Activated CD4-positive, alpha-beta T cell treated with anti-CD3 and anti-CD28 coated beads, Interleukin-2, amount 10 ng/mL, durations not matched to agents 24 days and 14 days (primary cell): ENCODE results near the gene FGFRL1. TPM values are rescaled to one million over a fixed set of nuclear protein-coding genes. Genes with fewer than 3 reads are reported as not detected.
"Not testable (repeated sequence)": the region's sequence is repeated elsewhere in the genome, so short reads cannot be mapped to it uniquely, and the experiment has no call there.

Source experiments
- DNase-seq: peaks from one replicate; pipeline ENCODE4 v3.0.0; 2022
- H3K27ac Mint-ChIP-seq: one replicate; pipeline ENCODE4 v1.8.0; 2022; ENCODE audit warnings: mild to moderate bottlenecking, mixed read lengths
- H3K27me3 Mint-ChIP-seq: one replicate; pipeline ENCODE4 v1.8.0; 2022; ENCODE audit warnings: mixed read lengths
- H3K36me3 Mint-ChIP-seq: one replicate; pipeline ENCODE4 v1.8.0; 2022; ENCODE audit warnings: low read depth, mild to moderate bottlenecking, mixed read lengths
- H3K4me1 Mint-ChIP-seq: one replicate; pipeline ENCODE4 v1.8.0; 2021; ENCODE audit warnings: mixed read lengths
- H3K4me3 Mint-ChIP-seq: one replicate; pipeline ENCODE4 v1.8.0; 2022; ENCODE audit warnings: mild to moderate bottlenecking, moderate library complexity, mixed read lengths
- H3K9me3 Mint-ChIP-seq: one replicate; pipeline ENCODE4 v1.8.0; 2021; ENCODE audit warnings: mixed read lengths
- intact Hi-C: fragments of 100-400 bp; cut with micrococcal nuclease; formaldehyde crosslinking; loops from one replicate; pipeline ENCODE4 v1.15.1; 2023
- total RNA-seq: library from RNA; stranded (reverse); gene quantifications from 2 replicates; pipeline ENCODE4 v1.2.3, GENCODE V29; 2022

The FGFRL1 gene
- total RNA-seq, 1 donor from 2014 or later = 18.9 TPM

DNA sequence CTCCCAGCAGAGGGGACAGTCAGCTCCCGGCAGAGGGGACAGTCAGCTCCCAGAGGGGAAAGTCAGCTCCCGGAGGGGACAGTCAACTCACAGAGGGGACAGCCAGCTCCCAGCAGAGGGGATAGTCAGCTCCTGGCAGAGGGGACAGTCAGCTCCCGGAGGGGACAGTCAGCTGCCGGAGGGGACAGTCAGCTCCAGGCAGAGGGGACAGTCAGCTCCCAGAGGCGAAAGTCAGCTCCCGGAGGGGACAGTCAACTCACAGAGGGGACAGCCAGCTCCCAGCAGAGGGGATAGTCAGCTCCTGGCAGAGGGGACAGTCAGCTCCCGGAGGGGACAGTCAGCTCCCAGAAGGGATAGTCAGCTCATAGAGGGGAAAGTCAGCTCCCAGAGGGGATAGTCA lies 42.5 kb downstream of the FGFRL1 start:
- intact Hi-C loops, H3K4me1 Mint-ChIP-seq, H3K27ac Mint-ChIP-seq, H3K4me3 Mint-ChIP-seq, H3K9me3 Mint-ChIP-seq, H3K36me3 Mint-ChIP-seq, DNase-seq: not testable (repeated sequence)
- H3K27me3 Mint-ChIP-seq = peaks cover 14% of the 10 kb centered on the region

DNA sequence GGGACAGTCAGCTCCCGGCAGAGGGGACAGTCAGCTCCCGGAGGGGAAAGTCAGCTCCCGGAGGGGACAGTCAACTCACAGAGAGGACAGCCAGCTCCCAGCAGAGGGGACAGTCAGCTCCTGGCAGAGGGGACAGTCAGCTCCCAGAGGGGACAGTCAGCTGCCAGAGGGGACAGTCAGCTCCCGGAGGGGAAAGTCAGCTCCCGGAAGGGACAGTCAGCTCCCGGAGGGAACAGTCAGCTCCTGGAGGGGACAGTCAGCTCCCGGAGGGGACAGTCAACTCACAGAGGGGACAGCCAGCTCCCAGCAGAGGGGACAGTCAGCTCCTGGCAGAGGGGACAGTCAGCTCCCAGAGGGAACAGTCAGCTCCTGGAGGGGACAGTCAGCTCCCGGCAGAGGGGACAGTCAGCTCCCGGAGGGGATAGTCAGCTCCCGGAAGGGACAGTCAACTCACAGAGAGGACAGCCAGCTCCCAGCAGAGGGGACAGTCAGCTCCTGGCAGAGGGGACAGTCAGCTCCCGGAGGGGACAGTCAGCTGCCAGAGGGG lies 43.3 kb downstream of the FGFRL1 start:
- H3K27ac Mint-ChIP-seq, H3K4me1 Mint-ChIP-seq, intact Hi-C loops, DNase-seq, H3K4me3 Mint-ChIP-seq, H3K36me3 Mint-ChIP-seq, H3K9me3 Mint-ChIP-seq: not testable (repeated sequence)
- H3K27me3 Mint-ChIP-seq = peaks cover 14% of the 10 kb centered on the region

DNA sequence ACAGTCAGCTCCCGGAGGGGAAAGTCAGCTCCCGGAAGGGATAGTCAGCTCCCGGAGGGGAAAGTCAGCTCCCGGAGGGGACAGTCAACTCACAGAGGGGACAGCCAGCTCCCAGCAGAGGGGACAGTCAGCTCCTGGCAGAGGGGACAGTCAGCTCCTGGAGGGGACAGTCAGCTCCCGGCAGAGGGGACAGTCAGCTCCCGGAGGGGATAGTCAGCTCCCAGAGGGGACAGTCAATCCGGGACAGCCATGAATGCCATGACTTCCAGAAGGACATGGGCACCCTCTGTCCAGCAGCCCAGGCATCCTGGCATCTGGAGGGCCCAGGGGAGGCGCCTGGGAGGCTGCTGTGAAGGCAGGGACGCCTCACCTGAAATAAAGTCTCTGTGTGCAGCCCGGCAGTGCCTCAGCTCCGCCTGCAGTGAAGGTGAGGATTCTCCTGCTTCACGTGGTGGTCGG lies 43.8 kb downstream of the FGFRL1 start:
- DNase-seq, H3K36me3 Mint-ChIP-seq, H3K4me1 Mint-ChIP-seq, intact Hi-C loops, H3K9me3 Mint-ChIP-seq: not testable (repeated sequence)
- peak overlapping the region; percentile 76 for H3K4me3 Mint-ChIP-seq
- H3K27ac Mint-ChIP-seq = peak overlapping the region; percentile 80
- H3K27me3 Mint-ChIP-seq = peaks cover 14% of the 10 kb centered on the region

DNA sequence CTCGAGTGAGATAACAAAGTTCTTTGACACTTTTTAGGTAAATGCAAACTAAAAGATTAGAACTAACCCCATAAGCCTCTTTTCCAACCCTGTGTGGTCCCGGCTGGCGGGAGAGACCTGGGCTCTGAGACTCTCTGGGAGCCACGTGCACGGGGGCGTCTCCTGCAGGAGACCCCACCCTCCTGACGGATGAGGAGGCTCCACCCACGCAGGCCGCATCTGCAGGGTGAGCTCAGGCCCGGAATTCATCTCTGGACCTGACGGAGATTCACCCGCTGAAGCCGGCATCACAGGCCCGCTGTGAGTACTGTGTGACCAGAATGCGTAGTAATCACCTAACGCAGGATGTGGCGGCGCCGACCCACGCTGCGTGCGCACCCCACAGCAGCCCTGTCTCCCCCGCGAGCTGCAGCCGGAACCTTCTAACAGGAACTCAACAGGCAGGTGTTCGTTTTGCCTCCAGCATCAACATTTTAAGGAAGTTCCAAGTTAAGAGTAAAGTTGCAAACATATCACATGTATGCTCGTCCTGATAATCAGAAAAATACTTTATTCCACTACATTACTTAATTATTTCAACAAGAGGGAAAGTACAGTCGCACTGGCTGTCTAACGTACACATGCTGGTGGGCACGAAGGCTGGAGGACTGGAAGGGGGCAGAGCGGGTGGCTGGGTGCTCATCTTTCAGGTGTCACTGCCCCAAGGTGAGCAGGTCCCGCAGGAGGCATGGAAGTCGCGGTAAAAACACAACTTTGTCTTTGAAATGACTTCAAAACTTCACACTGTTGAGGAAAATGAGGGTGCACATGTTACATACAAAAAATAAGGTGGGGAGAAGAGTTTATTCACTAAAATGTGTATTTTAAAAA lies 44.5 kb downstream of the FGFRL1 start:
- H3K4me3 Mint-ChIP-seq = peak overlapping the region; percentile 76
- peak; percentile 93 for DNase-seq
- peaks cover 8% of the 10 kb centered on the region for H3K4me1 Mint-ChIP-seq
- peak overlapping the region; percentile 80 for H3K27ac Mint-ChIP-seq
- no peaks in the 10 kb centered on the region for H3K36me3 Mint-ChIP-seq
- peaks cover 14% of the 10 kb centered on the region for H3K27me3 Mint-ChIP-seq
- no peaks in the 10 kb centered on the region for H3K9me3 Mint-ChIP-seq
- intact Hi-C loops = no loop called here

DNA sequence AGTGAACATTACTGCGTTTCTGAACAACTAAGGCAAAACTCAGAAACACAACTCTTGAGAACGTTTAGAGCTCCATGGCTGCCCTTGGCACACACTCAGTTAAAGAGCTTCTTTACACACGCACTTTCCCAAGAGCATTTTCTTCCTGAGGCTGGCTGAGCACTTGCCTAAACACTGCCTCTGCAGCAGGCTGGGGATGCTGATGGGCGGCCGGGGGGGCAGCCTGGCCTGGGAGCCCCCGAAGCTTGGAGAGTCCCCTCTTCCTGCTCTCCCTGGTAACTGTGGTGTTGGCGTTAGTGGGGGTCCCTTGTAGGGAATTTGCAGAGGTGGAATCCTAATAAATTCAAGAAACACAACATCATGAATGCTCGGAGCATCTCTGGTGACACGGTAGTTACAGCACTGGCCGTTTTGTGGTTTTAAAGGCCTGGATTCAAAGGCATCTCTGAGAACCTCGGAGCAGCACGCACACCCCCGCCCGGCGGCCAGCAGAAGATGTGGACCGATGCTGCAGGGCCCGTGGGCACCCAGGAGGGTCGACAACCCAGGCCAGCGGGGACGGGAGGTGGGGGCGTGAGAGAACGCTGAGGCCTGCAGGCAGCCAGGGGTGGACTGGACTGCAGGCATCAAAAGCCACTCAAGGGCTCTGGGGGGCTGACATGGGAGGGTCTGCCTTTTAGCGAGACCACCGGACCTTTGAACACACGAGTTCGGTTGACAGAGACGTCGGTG lies 45.4 kb downstream of the FGFRL1 start:
- Mint-ChIP-seq H3K27ac (no peak overlapping the region), H3K36me3 (no peaks in the 10 kb centered on the region), H3K4me1 (peaks cover 10% of the 10 kb centered on the region), H3K9me3 (no peaks in the 10 kb centered on the region), H3K27me3 (peaks cover 13% of the 10 kb centered on the region), H3K4me3 (no peak overlapping the region)
- intact Hi-C loops = no loop called here
- DNase-seq = no peak

DNA sequence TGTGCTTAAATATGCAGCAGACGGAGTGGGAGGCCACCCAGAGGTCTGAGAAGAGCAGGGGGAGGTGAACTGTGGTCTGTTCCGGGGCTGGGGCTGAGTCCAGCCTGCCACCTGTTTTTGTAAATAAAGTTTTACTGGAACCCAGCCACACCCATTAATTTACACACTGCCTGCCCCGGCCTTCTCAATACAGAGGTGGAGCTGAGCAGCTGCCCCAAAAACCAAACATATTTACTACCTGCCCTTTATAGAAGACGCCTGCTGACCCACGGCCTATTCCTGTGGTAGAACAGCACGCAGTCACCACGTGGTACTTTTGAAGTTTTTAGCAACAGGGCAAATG lies 45.9 kb downstream of the FGFRL1 start:
- peaks cover 15% of the 10 kb centered on the region for H3K27me3 Mint-ChIP-seq
- peaks cover 14% of the 10 kb centered on the region for H3K4me1 Mint-ChIP-seq
- intact Hi-C loops = no loop called here

DNA sequence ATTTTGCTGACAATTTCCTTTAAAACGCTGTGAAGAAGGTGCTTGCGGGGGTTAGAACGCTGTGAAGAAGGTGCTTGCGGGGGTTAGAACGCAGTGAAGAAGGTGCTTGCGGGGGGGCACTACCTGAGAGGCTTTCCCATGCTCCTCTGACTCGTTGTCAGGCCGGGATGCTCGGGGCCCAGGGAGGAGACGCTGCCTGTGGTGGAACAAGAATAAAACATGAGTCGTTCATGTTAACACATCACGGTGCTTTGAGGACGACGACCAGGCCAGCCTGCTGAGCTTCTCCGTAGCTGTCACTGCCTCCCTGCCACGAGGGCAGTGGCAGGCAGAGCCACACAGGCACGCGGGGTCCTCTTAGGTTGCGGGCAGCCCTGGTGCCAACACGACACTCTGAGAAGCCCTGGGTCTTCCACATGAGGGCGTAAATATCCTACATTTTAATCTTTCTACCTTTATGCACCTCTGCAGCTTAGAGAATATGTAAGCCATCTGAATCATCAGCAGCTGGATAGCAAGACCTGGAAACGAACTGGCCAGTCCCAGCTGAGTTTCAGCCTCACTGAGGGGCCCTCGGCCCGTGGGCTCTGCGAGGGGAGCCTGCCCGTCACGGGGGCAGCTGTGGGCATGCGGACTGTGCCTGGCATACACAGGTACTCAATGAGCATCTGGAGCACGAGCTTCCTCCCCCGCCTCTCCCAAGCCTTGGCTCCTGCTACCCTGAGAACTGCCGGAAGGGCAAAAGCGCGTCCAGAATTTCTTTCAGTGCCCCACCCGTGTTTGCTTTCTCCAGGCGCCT lies 47.0 kb downstream of the FGFRL1 start:
- Mint-ChIP-seq H3K4me3 (no peak overlapping the region), H3K27me3 (peaks cover 12% of the 10 kb centered on the region), H3K27ac (no peak overlapping the region), H3K36me3 (no peaks in the 10 kb centered on the region), H3K4me1 (peaks cover 21% of the 10 kb centered on the region), H3K9me3 (no peaks in the 10 kb centered on the region)
- intact Hi-C loops = no loop called here
- DNase-seq = no peak

More for the DNA sequence above, 45.9 kb downstream of the FGFRL1 start:
- DNase-seq = no peak
- Mint-ChIP-seq H3K27ac (no peak overlapping the region), H3K9me3 (no peaks in the 10 kb centered on the region), H3K36me3 (no peaks in the 10 kb centered on the region), H3K4me3 (no peak overlapping the region)

DNA sequence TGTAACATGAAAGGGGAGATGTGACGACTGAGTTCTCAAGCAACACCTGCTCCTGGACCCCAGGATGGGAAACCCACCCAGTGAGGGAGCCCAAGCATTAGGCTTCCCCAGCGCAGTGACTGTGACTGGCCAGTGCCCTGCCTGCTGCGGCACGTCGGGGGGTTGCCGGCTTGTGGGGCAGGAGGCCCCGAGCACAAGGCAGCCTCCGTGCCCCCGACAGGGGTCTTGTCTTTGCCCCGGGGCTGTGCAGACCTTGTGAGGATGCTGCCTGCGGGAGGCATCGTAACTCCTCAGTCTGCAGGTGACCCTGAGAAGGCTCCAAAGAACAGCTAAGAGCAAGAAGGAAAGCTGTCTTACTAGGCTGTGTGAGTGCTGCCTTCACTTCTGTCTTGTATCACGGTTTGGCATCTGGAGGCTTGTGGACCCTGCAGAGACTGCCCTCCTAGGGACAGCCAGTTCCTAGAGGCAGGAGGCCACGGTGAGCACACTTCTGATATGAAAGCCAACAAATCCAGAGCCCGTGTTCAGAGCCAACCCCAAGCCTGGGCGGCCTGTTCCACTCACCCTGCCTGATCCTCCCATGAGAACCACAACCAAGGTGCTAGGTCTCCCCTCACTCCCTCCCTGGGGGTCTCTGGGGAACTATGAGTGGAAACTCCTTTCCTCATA lies 47.7 kb downstream of the FGFRL1 start:
- H3K27ac Mint-ChIP-seq = no peak overlapping the region
- H3K36me3 Mint-ChIP-seq = no peaks in the 10 kb centered on the region
- H3K4me3 Mint-ChIP-seq = no peak overlapping the region
- H3K4me1 Mint-ChIP-seq = peaks cover 21% of the 10 kb centered on the region
- no peaks in the 10 kb centered on the region for H3K9me3 Mint-ChIP-seq
- peaks cover 15% of the 10 kb centered on the region for H3K27me3 Mint-ChIP-seq
- no peak for DNase-seq
- intact Hi-C loops = no loop called here

DNA sequence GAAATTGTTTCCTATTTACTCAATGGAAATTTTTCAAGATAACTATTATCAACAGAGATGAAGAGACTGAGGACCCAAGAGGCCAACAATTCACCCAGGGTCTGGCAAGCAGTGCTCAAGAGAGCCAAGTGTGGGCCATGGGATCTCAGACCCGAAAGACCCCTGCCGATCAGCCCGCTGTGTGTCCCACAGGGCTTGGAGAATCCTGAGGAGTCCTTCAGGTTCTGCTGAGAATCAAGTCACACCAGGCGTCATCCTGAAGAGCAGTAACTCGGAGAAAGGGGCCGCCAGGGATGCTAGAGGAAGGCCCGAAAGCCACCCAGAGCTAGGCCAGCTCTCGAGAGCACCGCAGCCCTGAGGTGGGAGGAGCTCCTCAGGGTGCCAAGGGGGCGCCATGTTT lies 48.7 kb downstream of the FGFRL1 start:
- Mint-ChIP-seq H3K9me3 (no peaks in the 10 kb centered on the region), H3K27me3 (peaks cover 22% of the 10 kb centered on the region), H3K4me1 (peaks cover 23% of the 10 kb centered on the region), H3K4me3 (no peak overlapping the region), H3K36me3 (no peaks in the 10 kb centered on the region), H3K27ac (no peak overlapping the region)
- no peak for DNase-seq
- intact Hi-C loops = no loop called here

DNA sequence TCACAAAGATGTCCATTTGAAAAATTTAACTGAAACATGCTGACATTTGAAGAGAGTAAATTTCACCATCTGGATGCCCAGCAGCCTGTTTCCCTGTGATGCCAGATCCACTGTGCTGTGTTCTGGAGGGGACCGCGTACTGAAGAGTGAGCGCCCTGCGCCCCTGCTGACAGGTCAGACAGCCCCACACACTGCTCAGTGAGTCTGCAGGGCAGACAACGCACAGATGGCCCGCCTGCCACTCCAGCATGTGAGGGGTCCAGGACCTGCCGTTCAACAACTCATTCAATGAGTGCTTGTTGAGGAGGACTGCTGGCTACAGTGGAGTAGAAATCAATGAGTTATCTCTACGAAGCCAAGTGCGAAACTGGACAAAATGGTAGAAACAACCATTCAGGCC lies 49.2 kb downstream of the FGFRL1 start:
- Mint-ChIP-seq H3K27ac (no peak overlapping the region), H3K36me3 (no peaks in the 10 kb centered on the region), H3K27me3 (peaks cover 24% of the 10 kb centered on the region), H3K4me1 (peaks cover 23% of the 10 kb centered on the region), H3K4me3 (no peak overlapping the region), H3K9me3 (no peaks in the 10 kb centered on the region)
- intact Hi-C loops = no loop called here
- no peak for DNase-seq

DNA sequence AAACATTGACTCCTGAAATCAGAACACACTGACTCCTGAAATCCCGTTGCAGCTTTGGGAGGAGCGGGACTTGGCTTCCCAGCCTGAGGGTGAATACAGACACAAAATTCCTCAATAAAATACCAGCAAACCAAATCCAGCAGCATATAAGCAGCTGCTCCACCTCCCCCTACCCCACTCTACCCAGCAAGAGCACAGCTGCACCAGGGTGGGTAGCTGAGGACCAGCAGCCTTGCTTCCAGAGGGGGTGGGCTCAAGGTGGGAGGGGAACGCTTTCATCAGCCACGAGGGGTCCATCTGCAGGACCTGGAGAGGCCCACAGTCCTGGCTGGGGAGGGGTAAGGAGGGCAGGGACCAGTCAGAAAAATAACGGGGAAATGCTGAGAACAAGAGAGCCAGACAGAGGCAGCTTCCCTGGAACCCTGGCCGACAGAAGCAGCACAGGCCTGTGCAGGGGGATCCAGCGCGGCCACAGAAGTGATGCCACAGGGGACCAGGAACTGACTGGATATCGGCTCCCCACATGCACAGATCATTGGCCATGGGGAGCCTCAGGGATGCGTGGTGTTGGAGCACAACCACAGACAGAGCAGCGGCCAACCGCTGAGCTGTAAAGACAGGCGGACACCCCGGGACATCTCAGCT lies 49.8 kb downstream of the FGFRL1 start:
- intact Hi-C loops = no loop called here
- Mint-ChIP-seq H3K27ac (no peak overlapping the region), H3K4me1 (peaks cover 17% of the 10 kb centered on the region), H3K9me3 (no peaks in the 10 kb centered on the region), H3K4me3 (no peak overlapping the region), H3K36me3 (no peaks in the 10 kb centered on the region), H3K27me3 (peaks cover 21% of the 10 kb centered on the region)
- no peak for DNase-seq

DNA sequence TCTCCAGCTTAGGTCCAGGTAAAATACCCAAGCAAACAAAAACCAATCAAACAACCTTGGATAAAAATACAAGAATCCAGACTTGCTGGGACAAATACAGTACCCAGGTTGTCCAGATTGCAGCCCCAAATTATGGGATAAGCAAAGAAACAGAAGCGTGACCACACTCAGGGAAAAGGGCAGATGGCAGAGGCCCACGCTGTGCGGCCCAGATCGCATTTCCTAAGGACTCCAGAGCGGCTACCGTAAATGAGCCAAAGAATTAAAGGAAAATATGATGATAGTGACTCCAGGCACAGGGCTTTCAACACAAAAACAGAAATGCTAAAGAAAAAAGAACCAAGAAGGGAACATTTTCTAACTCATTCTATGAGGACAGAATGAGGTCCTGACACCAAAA lies 50.3 kb downstream of the FGFRL1 start:
- Mint-ChIP-seq H3K27me3 (peaks cover 22% of the 10 kb centered on the region), H3K4me1 (peaks cover 15% of the 10 kb centered on the region), H3K36me3 (no peaks in the 10 kb centered on the region), H3K4me3 (peak overlapping the region; percentile 54), H3K9me3 (no peaks in the 10 kb centered on the region), H3K27ac (peak overlapping the region; percentile 23)
- no peak for DNase-seq
- intact Hi-C loops = no loop called here

DNA sequence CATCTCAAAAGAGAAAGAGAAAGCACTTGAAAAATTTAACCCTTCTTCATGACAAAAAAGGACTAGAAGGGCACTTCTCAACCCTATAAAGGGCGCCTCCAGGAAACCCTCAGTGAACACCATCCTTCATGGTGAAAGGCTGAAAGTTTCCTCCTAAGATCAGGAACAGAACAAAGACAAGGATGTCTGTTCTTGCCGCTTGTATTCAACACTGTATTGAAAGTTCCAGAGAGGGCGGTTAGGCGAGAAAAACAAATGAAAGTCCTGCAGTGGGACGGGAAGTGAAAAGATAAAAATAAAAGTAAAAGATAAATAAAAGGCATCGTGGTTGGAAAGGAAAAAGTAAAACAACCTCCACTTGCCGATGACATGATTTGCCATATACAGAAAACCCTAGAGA lies 51.0 kb downstream of the FGFRL1 start:
- H3K4me3 Mint-ChIP-seq = peak overlapping the region; percentile 54
- intact Hi-C loops = no loop called here
- no peak for DNase-seq
- peaks cover 25% of the 10 kb centered on the region for H3K27me3 Mint-ChIP-seq
- peaks cover 15% of the 10 kb centered on the region for H3K4me1 Mint-ChIP-seq
- peak overlapping the region; percentile 23 for H3K27ac Mint-ChIP-seq
- H3K9me3 Mint-ChIP-seq = no peaks in the 10 kb centered on the region
- no peaks in the 10 kb centered on the region for H3K36me3 Mint-ChIP-seq
